ENCODE measurements around the gene UBE2Q1. TPM values are rescaled to one million over a fixed set of nuclear protein-coding genes. Genes with fewer than 3 reads are reported as not detected.
A peak's percentile ranks its signal among the peaks of the same experiment; 100 is the strongest.

UBE2Q1 gene
- total RNA-seq (2021): 52.8 and 63.3 TPM in 2 replicates
- percentile 78 among the genes with signal in this experiment for Bru-seq, nascent RNA
- percentile 83 among the genes with signal in this experiment for BruChase-seq, experiment 1, labeled RNA remaining after a 2-hour chase
- BruChase-seq, experiment 2, labeled RNA remaining after a 6-hour chase: percentile 93 among the genes with signal in this experiment
- long read RNA-seq, transcript UBE2Q1-201 (13 exons, 3,210 nt): major isoform, 51 of 55 reads
- long read RNA-seq, partial matches to known transcripts: 2 of 55 reads
- long read RNA-seq, other reads (novel, unspliced or antisense): 2 of 55 reads

DNA sequence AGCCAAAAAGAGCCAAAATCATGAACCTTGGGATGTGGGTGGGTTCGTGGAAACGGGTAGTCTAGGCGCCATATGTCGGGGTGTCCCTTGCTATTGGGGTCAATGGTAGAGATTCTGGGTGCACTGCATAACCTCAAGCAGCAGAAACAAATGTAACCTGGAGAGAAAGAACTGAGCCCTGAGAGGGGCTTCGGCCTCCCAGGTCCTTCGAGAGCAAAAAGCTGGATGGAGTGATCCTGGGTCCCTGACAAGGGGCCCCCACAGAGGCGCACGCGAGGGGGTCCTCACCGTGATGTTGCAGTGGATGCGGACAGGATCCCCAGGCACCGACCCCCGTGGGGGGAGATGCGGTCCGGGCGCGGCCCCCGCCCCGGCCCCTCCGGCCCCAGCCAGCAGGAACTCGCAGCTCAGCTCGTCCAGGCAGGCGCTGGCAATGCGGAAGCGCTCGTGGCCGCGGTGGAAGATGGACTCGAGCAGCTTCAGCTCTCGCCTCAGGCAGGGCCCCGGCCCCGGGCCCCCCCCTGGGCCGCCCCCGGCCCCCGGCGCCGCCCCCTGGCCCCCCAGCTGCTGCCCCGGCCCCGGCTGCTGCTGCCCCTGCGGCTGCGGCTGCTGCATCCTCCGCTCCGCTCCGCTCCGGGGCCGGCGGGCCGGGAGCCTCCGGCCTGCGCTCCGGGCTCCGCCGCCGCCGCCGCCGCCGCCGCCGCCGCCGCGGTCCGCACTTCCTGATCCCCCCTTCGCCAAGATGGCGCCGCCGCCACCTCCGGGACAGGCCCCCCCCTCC, at the start of gene UBE2Q1:
TSS of gene UBE2Q1 (minus strand) at position 724 of the 781 bp plus-strand sequence. CDS start at position 615, 109 bp downstream.
- H3K9me3 ChIP-seq (ENCODE audit: insufficient read depth, low read depth): no peaks in the 10 kb centered on the region
- ChIA-PET CTCF (interaction anchor here (0.6 to 0.9 kb wide), 3 partner anchors 286 to 358 kb away, joined by 3 to 8 read pairs (median 5); no protein-coding TSS in a partner anchor), POLR2A (ENCODE audit: unreplicated experiment) (interaction anchor here (0.6 to 1.2 kb wide), 3 partner anchors 337 to 513 kb away, joined by 3 to 10 read pairs (median 3); no protein-coding TSS in a partner anchor)
- H3K27me3 ChIP-seq (ENCODE audit: insufficient read depth, low read depth): no peaks in the 10 kb centered on the region
- H3K79me2 ChIP-seq (ENCODE audit: low read depth): peaks cover 34% of the 10 kb centered on the region
- H3F3A ChIP-seq (ENCODE audit: insufficient read depth, low read depth): peaks cover 10% of the 10 kb centered on the region; the same call in 1 of the 2 replicates
- BruUV-seq (replicated peaks): no TSS peak
- H3K36me3 ChIP-seq (ENCODE audit: low read depth): peaks cover 28% of the 10 kb centered on the region
- H2AFZ ChIP-seq: peak within 1 kb of the TSS; percentile 85
- peak within 1 kb of the TSS; percentile 96 for H3K4me2 ChIP-seq
- no peaks in the 10 kb centered on the region for H3K9me2 ChIP-seq (ENCODE audit: insufficient read depth)
- H3K4me1 ChIP-seq (replicated peaks; ENCODE audit: insufficient read depth): peaks cover 16% of the 10 kb centered on the region; the same call in 1 of the 2 replicates
- peaks cover 6% of the 10 kb centered on the region; the same call in 1 of the 2 replicates for H4K20me1 ChIP-seq (ENCODE audit: insufficient read depth)
- peak in 1 of 2 experiments; percentile 28 for DNase-seq
- TF ChIP-seq CTCF (conservative IDR thresholded peaks at IDR 0.05): no peak
- TF ChIP-seq EZH2 (IDR thresholded peaks at IDR 0.05; ENCODE audit: low read depth): no peak
- intact Hi-C loops (cut with micrococcal nuclease; ENCODE audit: unreplicated experiment): loop anchor here (2.0 to 5.0 kb wide), 3 partner anchors 379 to 569 kb away; partner anchors contain the start of genes EFNA1, EFNA4 and PMVK
- H3K27ac ChIP-seq: peak within 1 kb of the TSS; percentile 61
- peak within 1 kb of the TSS; percentile 98 for H3K4me3 ChIP-seq

DNA sequence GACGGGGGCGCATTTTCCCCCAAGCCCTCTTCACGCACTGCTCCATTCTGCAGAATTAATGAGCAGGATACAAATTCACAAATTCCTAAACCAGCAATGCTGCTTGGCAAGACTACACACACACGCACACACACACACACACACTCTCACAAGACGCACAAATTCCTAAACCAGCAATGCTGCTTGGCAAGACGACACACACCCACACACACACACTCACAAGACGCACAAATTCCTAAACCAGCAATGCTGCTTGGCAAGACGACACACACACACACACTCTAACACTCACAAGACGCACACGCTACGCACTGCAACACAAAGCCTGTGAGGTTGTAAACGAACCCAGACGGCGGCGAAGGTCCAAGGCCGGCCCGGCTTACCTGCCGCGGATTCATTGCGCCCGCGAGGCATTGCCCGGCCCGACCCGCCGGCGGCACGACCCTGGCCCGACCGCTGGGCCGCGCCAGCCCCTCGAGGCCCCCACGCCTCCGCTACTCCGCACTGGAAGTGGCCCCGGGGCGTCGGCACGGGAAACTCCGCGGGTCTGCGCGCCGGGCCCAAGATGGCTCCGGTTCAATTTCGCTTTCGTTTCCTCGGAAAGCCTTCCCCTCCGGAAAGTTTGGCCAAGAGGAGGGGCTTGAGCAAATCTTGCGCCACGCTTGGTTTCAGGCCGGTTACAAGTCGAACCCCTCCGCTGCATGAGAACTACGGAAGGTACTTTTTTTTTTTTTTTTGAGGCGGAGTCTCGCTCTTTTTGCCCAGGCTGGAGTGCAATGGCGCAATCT, 49.3 kb upstream of the UBE2Q1 start, which contains the start of gene ADAR:
TSS of gene ADAR (minus strand) at position 578 of the 788 bp plus-strand sequence. CDS start at position 398, 180 bp downstream.
- no peaks in the 10 kb centered on the region for H3K9me3 ChIP-seq (ENCODE audit: insufficient read depth, low read depth)
- ChIA-PET CTCF (interaction anchor here (0.5 to 0.7 kb wide), 3 partner anchors 61 to 113 kb away, joined by 4 to 9 read pairs (median 4); no protein-coding TSS in a partner anchor), POLR2A (ENCODE audit: unreplicated experiment) (interaction anchor here (0.6 to 0.7 kb wide), 2 partner anchors 14 to 189 kb away, joined by 3 to 5 read pairs; no protein-coding TSS in a partner anchor)
- peaks cover 74% of the 10 kb centered on the region for H3K79me2 ChIP-seq (ENCODE audit: low read depth)
- intact Hi-C loops (cut with micrococcal nuclease; ENCODE audit: unreplicated experiment): loop anchor here (1.0 to 2.0 kb wide), 2 partner anchors 19 to 49 kb away; no protein-coding TSS in a partner anchor
- H3K4me1 ChIP-seq (replicated peaks; ENCODE audit: insufficient read depth): peaks cover 23% of the 10 kb centered on the region
- H3K27ac ChIP-seq: peak within 1 kb of the TSS; percentile 90
- H3K36me3 ChIP-seq (ENCODE audit: low read depth): no peaks in the 10 kb centered on the region
- peak within 1 kb of the TSS; percentile 79 for H3K4me2 ChIP-seq
- peak within 1 kb of the TSS; percentile 100 for H3K4me3 ChIP-seq
- peaks cover 21% of the 10 kb centered on the region; the same call in 1 of the 2 replicates for H3F3A ChIP-seq (ENCODE audit: insufficient read depth, low read depth)
- H2AFZ ChIP-seq: peak within 1 kb of the TSS; percentile 89
- TF ChIP-seq CTCF (conservative IDR thresholded peaks at IDR 0.05) (no peak), EZH2 (IDR thresholded peaks at IDR 0.05; ENCODE audit: low read depth) (no peak)
- peak; percentile 84 to 88 for DNase-seq
- no peaks in the 10 kb centered on the region for H3K9me2 ChIP-seq (ENCODE audit: insufficient read depth)
- BruUV-seq (replicated peaks): no TSS peak
- H4K20me1 ChIP-seq (ENCODE audit: insufficient read depth): peaks cover 31% of the 10 kb centered on the region
- no peaks in the 10 kb centered on the region for H3K27me3 ChIP-seq (ENCODE audit: insufficient read depth, low read depth)

Data from PC-9 (cell line).